Putamen (tissue), 1 donor: ENCODE results near the gene CREB5.

Experiments
- DNase-seq: peaks from one replicate; pipeline ENCODE4 v3.0.0-alpha.2; 2016; ENCODE audit warnings: low spot score

Gene CREB5

DNA sequence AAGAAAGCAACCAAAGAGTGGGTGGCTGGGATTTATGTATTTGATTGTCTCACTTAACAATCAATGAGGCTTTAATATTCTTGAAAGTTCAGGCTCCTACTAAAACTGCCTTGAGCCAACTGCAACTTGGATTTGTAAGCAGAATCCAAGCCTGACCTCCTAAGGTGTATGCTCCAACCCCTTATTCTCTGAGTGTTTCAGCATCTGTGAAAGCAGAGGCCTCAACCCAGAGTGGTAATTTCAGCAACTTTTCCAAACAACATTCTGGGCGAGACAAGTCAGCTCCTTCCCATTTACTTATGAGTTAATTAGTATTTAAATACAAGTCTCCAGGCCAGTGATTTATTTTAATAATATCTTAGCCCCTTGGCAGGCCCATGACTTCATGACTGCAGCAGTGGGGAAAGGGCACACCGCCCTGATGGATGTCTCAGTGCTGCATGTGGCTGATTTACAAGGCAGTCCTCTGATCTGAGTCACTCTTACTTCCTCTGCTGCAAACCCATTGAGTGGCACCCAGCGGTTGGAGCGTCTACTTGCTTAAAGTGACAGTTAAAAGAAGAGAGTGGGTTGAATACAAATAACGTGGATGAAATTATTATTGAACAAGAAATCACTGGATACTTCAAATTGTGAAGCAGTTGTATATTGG is 336.7 kb downstream of the CREB5 start:
- no peak for DNase-seq

DNA sequence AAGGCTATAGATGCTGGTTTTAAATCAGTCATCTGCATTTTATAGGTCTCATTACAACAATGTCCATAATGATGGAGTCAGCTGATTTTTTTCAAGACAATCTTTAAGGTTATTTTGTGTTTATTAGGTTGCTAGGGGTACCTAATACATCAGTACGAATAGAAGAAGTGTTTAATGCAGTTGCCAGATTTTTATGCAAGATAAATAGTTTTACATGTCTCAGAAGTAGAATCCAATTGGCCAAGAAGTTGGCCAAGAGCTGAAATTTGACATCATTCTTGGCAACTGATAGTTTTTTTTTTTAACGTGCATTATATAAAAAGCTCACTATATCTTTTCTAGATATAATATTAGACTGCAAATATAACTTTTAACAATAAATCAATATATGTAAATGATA is 337.3 kb downstream of the CREB5 start:
- no peak for DNase-seq

DNA sequence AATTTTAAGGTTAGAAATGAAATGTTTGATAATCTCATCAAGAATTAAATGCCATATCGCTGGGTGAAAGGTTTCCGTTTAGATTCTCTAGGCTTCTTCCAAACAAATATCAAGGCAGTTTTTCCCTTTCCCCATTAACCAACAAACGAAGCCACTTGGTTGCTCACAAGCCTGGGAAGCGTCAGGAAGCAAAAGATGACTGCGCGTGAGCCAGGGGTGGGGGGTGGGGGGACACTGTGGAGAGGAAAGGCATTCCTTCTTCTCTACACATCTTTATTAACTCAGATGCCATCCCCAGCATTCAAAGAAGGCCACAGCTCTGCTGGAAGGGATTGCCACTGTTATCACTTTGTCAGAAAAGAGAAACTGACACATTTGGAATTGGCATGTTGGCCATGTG is 338.7 kb downstream of the CREB5 start:
- no peak for DNase-seq

DNA sequence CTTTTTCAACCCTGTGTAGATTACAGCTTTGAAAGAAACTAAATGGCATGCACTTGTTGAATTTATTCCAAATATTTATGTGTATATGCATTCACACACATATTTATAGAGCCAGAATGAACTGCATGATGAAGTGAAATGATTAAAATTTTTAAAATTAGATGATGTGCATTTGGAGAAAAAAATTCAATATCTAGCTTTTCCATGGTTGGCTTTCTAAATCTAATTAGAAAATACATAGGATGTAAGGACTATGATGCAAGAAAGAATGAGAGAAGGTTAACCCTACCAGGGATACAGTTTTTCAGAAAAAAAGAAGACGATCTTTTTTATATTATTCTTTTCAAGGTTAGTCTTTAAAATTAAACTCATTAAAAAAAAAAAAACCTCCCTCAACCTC is 341.3 kb downstream of the CREB5 start:
- DNase-seq, result no peak

DNA sequence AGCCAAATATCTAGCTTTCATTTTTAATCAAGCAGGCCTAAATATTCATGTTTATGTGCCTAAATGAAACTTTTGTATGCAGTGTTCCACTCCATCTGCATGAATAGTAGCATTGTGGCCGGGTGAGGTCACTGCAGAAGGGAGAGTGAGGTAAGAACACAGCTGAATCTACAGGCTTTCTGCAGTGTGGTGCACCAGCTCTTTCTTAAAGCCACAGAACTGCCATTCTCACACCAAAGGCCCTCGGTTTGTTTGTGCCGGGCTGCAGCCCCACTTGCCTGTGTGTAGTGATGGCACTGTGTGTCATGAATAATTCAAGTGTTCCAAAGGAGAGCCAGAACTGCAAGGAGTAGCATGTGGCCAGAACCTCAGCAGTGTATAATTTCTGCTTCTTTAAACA is 341.7 kb downstream of the CREB5 start:
- DNase-seq, result peak; percentile 98

DNA sequence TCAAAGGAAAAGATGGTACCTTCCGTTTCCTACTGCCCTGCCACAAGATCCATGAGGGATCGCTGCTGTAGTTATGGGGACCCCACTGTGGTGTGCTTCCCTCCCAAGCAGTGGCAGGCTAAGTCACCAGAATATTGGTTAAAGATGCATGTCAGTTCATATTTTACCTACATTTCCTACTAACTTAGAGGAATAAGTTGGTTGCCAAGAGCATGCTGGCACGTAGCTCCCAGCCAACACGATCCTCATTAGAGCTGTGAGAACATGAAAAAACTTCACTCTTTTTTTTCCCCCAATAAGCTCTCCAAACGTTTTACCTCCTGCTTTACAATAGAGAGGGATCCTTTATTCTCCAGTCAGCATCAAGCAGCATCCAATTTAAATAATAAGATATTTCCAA is 342.1 kb downstream of the CREB5 start:
- DNase-seq, result no peak

DNA sequence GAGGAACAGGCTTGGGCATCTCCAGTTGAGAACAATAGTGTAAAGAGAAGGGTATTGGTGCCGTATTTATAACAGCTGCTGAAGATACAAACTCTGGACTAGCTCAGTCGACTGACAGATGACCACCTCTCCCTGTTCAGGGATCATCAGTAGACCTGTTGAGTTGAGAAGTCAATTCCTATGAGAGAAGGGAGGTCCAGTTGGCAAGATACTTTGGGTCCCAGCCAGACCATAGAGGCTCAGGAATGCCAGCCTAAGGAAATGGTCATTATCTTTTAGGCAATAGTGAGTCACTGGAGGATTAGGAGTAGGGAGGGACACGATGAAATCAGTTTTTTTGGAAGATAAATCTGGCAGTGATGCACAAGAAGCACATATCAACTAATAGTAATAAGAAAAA is 342.9 kb downstream of the CREB5 start:
- no peak for DNase-seq

DNA sequence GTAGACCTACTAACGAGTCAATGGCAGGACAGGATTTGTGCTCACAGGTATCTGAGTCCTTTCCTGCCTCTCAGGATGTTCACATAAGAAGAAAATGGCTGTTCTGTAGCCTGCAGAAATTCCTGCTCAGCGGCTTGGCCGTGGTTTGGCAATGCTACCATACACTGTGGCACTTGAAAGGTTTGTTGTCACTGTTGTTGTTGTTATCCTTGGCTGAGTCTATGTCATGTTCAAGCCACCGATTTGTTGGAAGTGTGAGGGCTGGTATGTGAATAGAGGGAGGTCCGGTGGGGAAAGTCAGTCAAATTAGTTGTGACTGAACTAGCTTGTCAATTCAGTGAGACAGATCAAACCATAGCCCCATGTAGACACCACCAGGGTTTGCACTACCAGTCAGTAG is 345.9 kb downstream of the CREB5 start:
- DNase-seq, result no peak

DNA sequence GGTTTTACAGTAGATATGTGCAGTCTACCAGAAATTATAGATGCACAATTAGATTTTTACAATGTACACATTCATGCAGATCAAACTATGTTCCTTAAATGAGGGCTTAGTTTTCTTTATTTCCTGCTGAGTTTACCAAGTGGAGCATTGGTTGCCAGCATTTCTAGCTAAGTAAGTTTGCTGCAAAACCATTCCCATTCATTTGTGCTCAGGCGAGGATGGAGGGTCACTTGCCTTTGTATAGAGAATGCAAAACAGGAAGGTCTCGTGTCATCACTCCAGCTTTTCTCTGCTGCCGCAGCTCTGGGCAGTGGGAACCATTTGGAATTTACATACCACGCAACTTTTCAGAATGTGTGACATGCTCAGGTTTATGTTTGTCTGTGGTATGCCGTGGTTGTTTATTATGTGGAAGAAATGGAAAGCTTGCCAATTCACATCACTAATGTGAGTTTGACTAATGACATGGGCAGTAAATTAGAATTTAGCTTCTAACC is 347.2 kb downstream of the CREB5 start:
- no peak for DNase-seq

DNA sequence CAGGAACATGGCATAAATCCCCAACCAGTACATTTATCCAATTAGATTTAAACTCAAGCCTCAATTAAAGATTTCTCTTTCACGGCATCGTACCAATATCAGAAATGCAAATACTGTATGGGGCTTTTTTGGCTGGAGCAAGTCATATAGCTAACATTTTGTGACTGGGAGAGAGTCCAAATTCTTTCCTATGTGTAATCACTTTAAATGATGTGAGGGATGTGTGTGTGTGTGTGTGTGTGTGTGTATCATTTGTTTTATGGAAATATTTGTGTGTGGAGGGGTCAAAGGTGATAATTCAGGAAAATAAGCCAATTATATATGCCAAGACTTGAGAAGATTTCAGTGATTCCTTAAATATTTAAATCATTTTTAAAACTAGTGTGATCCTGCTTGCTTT is 349.2 kb downstream of the CREB5 start:
- no peak for DNase-seq

DNA sequence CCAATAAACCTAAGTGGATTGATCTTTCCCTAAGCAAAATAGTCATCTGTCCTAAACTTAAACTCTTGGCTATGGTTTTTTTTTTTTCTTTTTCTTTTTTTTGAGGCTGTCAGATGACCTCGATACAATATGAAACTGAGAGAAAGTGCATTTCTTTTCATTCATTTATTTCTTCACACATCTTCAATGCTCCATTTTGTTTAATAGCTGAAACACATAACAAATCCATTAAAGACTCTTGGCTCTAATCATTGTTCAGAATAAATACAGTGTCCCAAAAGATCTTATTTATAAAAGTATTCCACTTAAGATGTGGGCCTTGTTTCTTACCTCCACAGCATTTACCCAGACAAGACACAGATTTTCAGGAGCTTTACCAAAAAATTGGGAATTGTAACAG is 350.3 kb downstream of the CREB5 start:
- no peak for DNase-seq

DNA sequence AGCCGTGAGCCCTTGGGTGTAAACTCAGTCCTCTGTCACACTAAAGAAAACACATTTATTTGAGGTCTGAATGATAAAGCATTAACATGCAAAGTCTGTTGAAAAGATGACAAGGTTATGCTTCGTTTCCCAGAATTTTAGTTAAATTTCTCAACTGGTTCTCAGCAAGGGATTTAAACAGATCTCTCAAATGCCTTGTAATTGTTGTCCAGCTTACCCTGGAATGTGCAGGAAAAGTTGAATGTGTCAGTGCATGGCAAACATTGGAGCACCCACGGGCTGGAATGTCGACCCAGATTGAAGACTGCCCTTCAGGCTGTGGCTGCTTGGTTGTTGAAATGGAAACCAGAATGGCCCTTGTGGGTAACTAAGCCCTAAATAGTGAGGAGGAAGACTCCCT is 354.0 kb downstream of the CREB5 start:
- DNase-seq, result no peak

DNA sequence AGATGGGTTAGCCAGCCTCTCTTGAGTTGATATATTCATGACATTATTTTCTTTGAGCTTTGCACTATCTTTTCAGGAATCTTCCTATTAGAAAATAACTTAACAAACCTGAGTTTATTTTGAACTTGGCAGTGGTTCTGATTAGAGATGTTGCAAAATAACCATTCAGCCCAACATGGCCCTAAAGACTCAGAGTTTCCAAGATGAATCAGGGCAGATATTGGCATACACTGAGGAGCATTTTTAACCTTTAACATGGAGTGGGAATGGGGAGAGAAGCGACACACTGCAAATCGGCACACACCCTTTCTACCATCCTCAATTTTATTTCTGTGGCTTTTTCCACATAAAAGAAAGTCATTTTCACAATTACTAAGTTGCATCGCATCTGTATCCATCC is 355.0 kb downstream of the CREB5 start:
- DNase-seq, result no peak

DNA sequence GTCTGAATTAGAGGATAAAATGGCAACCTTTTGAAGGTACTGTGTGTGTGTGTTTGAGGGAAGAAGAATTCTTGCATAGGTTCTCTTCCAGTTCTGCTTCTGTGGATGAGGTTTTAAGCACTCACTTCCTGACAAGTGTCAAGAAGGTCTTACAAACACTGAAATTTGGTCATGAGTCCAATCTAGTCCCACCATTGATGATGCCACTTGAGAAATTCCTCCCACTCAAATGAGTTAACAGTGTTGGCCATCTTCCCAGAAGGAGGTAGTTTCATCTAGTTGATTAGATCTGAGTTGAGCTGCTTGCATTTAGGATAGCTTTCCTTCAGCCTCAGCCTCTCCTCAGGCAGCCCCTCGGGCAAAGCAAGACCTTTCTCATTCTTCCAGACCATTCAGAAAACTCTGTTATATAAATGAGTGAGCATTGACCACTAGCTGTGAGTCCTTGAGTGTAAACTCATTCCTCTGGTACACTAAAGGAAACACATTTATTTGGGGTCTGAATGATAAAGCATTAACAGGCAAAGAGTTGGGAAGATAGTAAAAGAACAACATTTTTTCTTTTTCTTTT is 356.3 kb downstream of the CREB5 start:
- DNase-seq, result no peak

DNA sequence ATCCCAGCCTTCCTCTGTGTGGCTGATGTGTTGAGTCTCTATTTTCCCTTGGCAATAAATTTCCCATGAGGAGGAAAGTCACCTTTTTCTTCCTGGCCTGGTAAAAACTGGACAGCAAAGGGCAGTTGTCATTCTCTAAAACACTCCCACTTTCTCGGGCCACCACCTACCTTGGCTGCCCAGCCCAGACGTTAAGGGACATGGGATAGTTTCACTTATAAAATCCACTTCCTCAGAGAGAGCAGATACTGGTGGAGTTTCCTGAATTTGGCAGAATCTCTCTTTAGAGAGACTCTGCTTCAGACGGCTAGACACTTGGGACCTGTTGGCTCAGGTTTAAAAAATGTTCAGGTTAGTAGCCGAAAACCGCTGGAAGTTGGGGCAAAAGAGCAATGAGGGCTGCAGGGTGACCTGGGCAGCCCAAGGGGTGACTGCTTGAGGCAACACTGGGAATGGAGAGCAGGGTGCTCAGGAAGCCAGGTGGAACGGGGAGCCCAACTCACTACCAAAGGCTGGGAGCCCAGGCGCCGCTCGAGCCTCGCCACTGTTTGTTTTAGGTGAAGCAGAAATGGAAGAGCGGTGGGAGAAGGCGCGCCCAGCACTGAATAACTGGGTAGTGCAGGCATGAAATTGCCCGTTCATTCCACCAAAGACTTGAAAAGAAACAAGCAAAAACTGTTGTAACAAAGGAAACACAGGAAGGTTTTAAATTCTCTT is 359.7 kb downstream of the CREB5 start:
- no peak for DNase-seq

DNA sequence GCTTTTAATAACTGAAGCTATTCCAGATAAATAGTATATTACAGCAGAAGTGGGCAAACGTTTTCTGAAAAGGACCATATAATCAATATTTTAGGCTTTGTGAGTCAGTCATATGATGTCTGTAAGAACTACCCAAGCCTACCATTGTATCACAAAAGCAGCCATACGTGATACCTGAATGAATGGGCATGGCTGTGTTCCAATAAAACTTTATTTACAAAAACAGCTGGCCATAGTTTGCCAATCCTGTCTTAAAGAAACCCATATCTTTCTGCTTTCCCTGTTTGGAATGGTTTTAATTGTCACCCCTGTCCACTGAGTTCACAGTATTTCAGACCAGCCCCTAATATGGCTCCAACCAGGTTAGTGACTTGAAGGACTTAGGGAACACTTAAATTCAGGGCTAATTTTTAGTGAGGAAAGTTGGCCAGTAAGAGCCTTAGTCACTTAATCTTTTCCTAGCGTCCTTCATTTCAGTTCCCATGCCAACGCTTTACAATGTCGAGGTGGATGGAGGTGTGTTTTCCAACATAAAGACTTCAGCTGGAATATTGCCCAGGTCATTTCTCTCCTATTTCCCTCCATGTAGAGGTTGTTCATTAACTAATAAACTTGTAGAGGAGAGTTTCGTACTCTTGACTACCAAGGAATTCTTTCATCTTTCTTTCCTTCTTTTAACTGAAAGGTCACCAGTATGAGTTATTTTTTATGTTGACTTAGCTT is 361.3 kb downstream of the CREB5 start:
- no peak for DNase-seq

DNA sequence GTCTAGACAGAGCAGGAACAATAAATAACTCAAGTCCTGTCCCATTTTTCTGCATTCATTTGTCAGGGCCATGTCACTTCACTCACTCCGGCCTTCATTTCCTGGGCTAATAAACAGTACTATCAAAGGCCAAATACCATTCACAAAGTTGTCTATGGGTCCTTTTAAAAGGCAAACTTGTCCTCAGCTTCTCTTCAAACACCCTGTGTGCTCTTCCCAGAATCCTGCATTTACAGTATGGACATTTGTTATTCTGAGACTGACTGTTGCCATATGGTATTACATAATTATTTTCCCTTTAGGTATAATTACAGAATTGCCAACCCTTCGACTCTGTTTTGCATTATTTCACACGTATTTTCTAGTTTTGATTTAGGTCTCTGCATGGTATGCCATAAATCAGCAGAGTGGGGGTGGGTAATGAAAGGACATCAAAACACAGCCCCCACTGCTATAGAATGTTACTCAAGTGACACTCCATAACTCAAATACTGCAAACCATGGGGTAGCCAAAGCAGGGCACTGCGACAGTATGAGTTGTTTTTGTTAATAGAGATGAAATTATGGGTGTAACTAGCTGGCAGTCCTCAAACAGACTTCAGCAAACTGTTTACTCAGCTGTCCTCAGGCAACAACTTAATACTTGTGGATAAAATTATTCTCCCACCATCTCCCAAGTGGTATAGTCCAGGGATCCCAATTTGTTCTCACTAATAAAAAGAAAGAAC is 362.1 kb downstream of the CREB5 start:
- no peak for DNase-seq

DNA sequence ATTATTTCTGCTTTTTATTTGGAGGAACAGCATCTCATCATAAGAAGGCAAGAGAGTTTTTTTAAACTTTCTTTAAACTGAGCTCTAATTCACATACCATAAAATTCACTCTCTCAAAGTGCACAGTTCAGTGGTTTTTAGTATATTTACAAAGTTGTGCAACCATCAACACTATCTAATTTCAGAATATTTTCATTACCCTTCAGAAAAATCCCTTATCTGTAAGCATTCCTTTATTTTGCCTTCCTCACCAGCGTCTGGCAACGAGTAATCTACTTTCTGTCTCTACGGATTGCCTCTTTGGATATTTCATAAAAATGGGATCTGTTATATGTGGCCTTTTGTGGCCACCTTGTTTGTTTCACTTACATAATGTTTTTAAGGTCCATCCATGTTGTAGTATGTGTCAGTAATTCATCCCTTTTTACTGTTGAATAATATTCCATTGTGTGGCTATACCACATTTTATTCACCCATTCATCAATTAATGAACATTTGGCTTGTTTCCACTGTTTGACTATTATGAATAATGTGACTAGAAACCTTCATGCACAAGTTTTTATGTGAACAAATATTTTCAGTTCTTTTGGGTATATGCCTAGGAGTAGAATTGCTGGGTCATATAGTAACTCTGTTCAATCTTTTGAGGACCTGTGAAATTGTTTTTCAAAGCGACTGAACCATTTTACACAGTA is 364.3 kb downstream of the CREB5 start:
- no peak for DNase-seq

DNA sequence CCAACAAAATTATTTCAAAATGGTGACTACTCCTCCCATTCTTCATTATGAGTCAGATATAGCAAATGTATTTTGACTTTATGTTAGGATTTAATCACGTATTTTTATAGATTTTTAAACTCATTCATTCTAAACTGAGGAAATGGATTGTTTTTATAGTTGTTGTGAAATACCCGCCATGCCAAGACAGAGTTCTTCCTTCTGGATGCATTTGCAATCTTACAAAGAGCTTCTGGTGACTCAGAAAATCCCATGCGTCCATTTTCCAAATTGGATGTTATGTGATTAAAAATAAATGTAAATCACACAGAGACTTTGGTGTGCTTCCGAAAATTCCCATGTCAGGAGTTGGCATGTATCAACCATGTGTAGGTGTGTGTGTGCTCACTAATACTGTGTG is 366.5 kb downstream of the CREB5 start:
- no peak for DNase-seq

DNA sequence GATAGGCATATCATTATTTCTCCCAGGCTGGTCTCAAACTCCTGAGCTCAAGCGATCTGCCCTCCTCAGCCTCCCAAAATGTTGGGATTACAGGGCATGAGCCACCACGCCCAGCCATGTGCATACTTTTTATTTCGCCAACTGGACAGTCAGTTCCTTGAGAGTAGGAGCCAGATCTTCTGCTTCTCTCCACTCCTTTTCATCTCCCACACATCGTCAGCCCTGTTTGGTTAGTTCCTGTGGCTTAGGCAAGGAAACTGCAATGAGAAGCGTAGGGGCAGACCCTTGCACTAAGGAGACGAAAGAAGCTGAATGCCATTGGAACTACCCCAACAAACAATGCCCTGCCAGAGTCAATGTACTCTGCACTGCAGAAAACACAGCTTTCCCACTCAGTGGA is 367.6 kb downstream of the CREB5 start:
- DNase-seq, result no peak

DNA sequence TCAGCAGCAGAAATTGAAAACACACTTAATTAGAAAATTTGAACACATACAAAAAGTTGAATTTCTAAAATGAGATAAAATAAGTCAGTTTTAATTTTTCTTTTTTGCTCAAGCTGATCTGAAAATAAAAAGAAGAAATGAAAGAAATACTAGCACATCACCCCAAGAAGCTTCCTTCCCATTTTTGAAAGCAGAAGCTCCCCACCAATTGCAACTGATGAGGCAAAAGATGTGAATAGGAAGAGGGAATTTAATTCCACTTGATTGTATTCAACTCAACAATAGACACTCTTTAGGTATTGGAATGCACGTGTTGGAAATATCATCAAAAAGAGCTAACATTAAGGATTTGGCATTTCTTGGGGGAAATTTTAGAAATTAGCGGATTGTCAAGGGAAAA is 370.0 kb downstream of the CREB5 start:
- no peak for DNase-seq
